MM.1S (cell line): ENCODE data around the gene SLC35D1.

ENCODE experiments used
- DNase-seq: peaks from one replicate; pipeline ENCODE4 v3.0.0-alpha.2; 2015
- H2AFZ ChIP-seq: fragments of 300-600 bp; sonication (generic); 2 replicates; pipeline ENCODE4 v1.6.0; 2016; ENCODE audit warnings: antibody characterized with exemption, low read length
- H3F3A ChIP-seq: fragments of 300-600 bp; sonication (generic); 2 replicates; pipeline ENCODE4 v1.6.1; 2016; ENCODE audit warnings: mild to moderate bottlenecking, antibody characterized with exemption, low read length, moderate library complexity, mixed read lengths; ENCODE audit not compliant: insufficient read depth
- H3K27ac ChIP-seq: fragments of 300-600 bp; sonication (generic); 2 replicates; pipeline ENCODE4 v1.5.1; 2016; ENCODE audit warnings: mild to moderate bottlenecking, low read length
- H3K27me3 ChIP-seq: fragments of 300-600 bp; sonication (generic); replicated peaks from 2 replicates; pipeline ENCODE4 v1.6.0; 2016; ENCODE audit warnings: low read length; ENCODE audit not compliant: insufficient read depth
- H3K36me3 ChIP-seq: fragments of 300-600 bp; sonication (generic); replicated peaks from 2 replicates; pipeline ENCODE4 v1.6.1; 2016; ENCODE audit warnings: mild to moderate bottlenecking, low read length, mixed read lengths; ENCODE audit not compliant: insufficient read depth
- H3K4me1 ChIP-seq: fragments of 300-600 bp; sonication (generic); 2 replicates; pipeline ENCODE4 v1.6.1; 2016; ENCODE audit warnings: low read length, mixed read lengths
- H3K4me2 ChIP-seq: fragments of 300-600 bp; sonication (generic); 2 replicates; pipeline ENCODE4 v1.6.0; 2016; ENCODE audit warnings: low read depth, low read length
- H3K4me3 ChIP-seq: fragments of 300-600 bp; sonication (generic); 2 replicates; pipeline ENCODE4 v1.5.1; 2016; ENCODE audit warnings: low read length, mixed read lengths
- H3K79me2 ChIP-seq: fragments of 300-600 bp; sonication (generic); 2 replicates; pipeline ENCODE4 v1.6.1; 2016; ENCODE audit warnings: mixed run types, low read length, mixed read lengths
- H3K9ac ChIP-seq: fragments of 300-600 bp; sonication (generic); 2 replicates; pipeline ENCODE4 v1.6.1; 2016; ENCODE audit warnings: low read length, mixed read lengths
- H3K9me2 ChIP-seq: fragments of 300-600 bp; sonication (generic); replicated peaks from 2 replicates; pipeline ENCODE4 v1.6.1; 2016; ENCODE audit warnings: mild to moderate bottlenecking, low read length, mixed read lengths; ENCODE audit not compliant: insufficient read depth
- H3K9me3 ChIP-seq: fragments of 300-600 bp; sonication (generic); replicated peaks from 2 replicates; pipeline ENCODE4 v1.6.1; 2016; ENCODE audit warnings: mild to moderate bottlenecking, low read length, mixed read lengths; ENCODE audit not compliant: insufficient read depth
- H4K20me1 ChIP-seq: fragments of 300-600 bp; sonication (generic); 2 replicates; pipeline ENCODE4 v1.6.1; 2016; ENCODE audit warnings: mild to moderate bottlenecking, low read length, moderate library complexity, mixed read lengths; ENCODE audit not compliant: insufficient read depth
- EZH2 ChIP-seq: fragments of 300-600 bp; sonication (generic); optimal IDR thresholded peaks from 2 replicates; pipeline ENCODE3; 2017; ENCODE audit warnings: low read depth, mild to moderate bottlenecking, antibody characterized with exemption, low read length, mixed read lengths
- EZH2phosphoT487 ChIP-seq: fragments of 300-600 bp; sonication (generic); IDR thresholded peaks from 2 replicates; pipeline ENCODE4 v1.6.1; 2018; ENCODE audit warnings: antibody characterized with exemption, low read length
- TF ChIP-seq, protein P1 (sequence below): fragments of 300-600 bp; sonication (generic); IDR thresholded peaks from 2 replicates; pipeline ENCODE4 v1.5.1; 2016; ENCODE audit warnings: antibody characterized with exemption, low read length, mixed read lengths

SLC35D1 gene

DNA sequence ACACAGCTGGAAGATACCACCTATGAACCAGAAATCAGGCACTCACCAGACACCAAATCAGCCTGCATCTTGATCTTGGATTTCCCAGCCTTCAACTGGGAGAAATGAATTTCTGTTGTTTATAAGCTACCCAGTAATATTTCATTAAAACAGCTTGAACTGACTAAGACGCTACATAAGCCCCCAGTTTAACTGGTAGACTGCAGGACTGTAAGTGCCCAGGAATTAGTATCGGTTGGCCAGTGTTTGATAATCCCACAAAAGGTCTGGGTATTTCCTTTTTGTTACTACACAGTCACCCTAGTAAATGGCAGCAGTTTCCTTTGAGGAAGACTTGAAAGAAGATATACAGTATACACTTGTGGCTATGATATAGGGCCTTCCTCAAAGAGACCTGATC is 7.3 kb upstream of the SLC35D1 start:
- H3K27ac ChIP-seq = no peak overlapping the region
- no peaks in the 10 kb centered on the region for H3K36me3 ChIP-seq
- no peaks in the 10 kb centered on the region for H3K9me2 ChIP-seq
- TF ChIP-seq EZH2phosphoT487 = no peak
- no peak for TF ChIP-seq EZH2
- TF ChIP-seq, protein P1, sequence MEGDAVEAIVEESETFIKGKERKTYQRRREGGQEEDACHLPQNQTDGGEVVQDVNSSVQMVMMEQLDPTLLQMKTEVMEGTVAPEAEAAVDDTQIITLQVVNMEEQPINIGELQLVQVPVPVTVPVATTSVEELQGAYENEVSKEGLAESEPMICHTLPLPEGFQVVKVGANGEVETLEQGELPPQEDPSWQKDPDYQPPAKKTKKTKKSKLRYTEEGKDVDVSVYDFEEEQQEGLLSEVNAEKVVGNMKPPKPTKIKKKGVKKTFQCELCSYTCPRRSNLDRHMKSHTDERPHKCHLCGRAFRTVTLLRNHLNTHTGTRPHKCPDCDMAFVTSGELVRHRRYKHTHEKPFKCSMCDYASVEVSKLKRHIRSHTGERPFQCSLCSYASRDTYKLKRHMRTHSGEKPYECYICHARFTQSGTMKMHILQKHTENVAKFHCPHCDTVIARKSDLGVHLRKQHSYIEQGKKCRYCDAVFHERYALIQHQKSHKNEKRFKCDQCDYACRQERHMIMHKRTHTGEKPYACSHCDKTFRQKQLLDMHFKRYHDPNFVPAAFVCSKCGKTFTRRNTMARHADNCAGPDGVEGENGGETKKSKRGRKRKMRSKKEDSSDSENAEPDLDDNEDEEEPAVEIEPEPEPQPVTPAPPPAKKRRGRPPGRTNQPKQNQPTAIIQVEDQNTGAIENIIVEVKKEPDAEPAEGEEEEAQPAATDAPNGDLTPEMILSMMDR = no peak
- H4K20me1 ChIP-seq = no peaks in the 10 kb centered on the region
- no peak overlapping the region for H2AFZ ChIP-seq
- H3F3A ChIP-seq = no peaks in the 10 kb centered on the region
- no peak overlapping the region for H3K9ac ChIP-seq
- no peaks in the 10 kb centered on the region for H3K9me3 ChIP-seq
- no peak overlapping the region for H3K4me3 ChIP-seq
- no peak overlapping the region for H3K4me2 ChIP-seq
- no peaks in the 10 kb centered on the region for H3K4me1 ChIP-seq
- H3K27me3 ChIP-seq = no peaks in the 10 kb centered on the region
- no peaks in the 10 kb centered on the region for H3K79me2 ChIP-seq
- no peak for DNase-seq

DNA sequence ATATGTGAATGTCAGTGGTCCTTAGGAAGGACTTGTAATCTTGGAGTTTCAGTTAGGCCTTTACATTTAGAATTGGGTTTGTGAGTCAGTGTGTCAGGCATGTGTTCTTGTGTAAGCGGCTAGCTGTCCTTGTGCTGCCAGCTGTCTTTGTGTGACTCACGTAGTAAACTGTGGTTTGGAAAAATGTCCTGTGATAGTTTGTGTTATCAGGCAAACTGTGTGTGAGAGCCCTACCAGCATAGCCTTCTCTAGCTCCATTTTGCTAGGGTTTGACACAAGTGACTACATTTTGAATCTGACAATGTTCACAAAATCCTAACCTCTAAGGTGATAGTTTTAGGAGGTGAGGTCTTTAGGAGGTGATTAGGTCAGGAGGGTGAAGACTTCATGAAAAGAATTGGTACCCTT is 6.9 kb upstream of the SLC35D1 start:
- DNase-seq = no peak
- Histone ChIP-seq H3K4me2 (no peak overlapping the region), H3K9me3 (no peaks in the 10 kb centered on the region), H3F3A (no peaks in the 10 kb centered on the region), H3K9me2 (no peaks in the 10 kb centered on the region), H4K20me1 (no peaks in the 10 kb centered on the region), H3K4me3 (no peak overlapping the region), H3K27me3 (no peaks in the 10 kb centered on the region), H3K79me2 (no peaks in the 10 kb centered on the region), H3K27ac (no peak overlapping the region), H3K36me3 (no peaks in the 10 kb centered on the region), H3K4me1 (no peaks in the 10 kb centered on the region), H3K9ac (no peak overlapping the region), H2AFZ (no peak overlapping the region)
- TF ChIP-seq, protein P1 = no peak
- TF ChIP-seq EZH2 = no peak

DNA sequence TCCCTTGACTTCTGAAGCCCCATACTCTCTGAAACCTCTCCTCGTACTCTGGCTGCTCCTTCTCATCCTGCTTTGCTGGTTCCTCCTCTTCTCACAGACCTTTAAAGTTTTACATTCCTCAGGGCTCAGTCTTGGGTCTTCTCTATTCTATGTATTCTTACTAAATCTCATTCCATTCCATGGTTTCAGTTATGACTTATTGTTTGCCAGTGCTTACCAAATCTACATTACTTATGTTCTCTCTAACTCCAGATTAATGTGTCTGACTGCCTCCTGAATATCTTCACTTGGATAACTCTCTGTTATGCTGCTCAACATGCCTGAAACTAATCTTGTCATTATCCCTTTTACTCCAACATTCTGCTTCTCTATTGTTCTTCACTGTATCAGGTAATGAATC is 5.4 kb upstream of the SLC35D1 start:
- no peaks in the 10 kb centered on the region for H3K9me3 ChIP-seq
- no peak overlapping the region for H3K9ac ChIP-seq
- no peaks in the 10 kb centered on the region for H4K20me1 ChIP-seq
- no peak for DNase-seq
- H3F3A ChIP-seq = peaks cover 5% of the 10 kb centered on the region; the same call in 1 of the 2 replicates
- H3K27me3 ChIP-seq = no peaks in the 10 kb centered on the region
- 0 out of 2 replicates have a peak, but pooled peaks cover 4% of the 10 kb centered on the region for H3K4me1 ChIP-seq
- no peak overlapping the region for H3K4me3 ChIP-seq
- H3K9me2 ChIP-seq = no peaks in the 10 kb centered on the region
- H3K27ac ChIP-seq = no peak overlapping the region
- H3K4me2 ChIP-seq = no peak overlapping the region
- no peaks in the 10 kb centered on the region for H3K36me3 ChIP-seq
- no peaks in the 10 kb centered on the region for H3K79me2 ChIP-seq
- TF ChIP-seq EZH2 (no peak), EZH2phosphoT487 (no peak)
- TF ChIP-seq, protein P1 = no peak
- H2AFZ ChIP-seq = no peak overlapping the region
